ENCODE results near the gene CTSZ.
A peak's percentile ranks its signal among the peaks of the same experiment; 100 is the strongest.
"Not testable (repeated sequence)": the region's sequence is repeated elsewhere in the genome, so short reads cannot be mapped to it uniquely, and the experiment has no call there.

CTSZ gene

GRCh38 chr20:59013031-59013951 lies 6.2 kb upstream of the CTSZ start:
- no peak for DNase-seq

- not testable (repeated sequence) for DNase-seq
Measured at GRCh38 chr20:59011874-59012157, 4.8 kb upstream of the CTSZ start.

- peak; percentile 91 for DNase-seq
Measured at GRCh38 chr20:59010995-59011873, 4.2 kb upstream of the CTSZ start.

GRCh38 chr20:59010321-59010994 lies 3.4 kb upstream of the CTSZ start:
- DNase-seq: peak; percentile 83

GRCh38 chr20:59008715-59009336 lies 1.8 kb upstream of the CTSZ start:
- no peak for DNase-seq

GRCh38 chr20:59007665-59008511 lies 834 bp upstream of the CTSZ start:
- DNase-seq: no peak

- DNase-seq: no peak
Measured at GRCh38 chr20:59006167-59006863, 739 bp downstream of the CTSZ start.

GRCh38 chr20:59005523-59006166 lies 1.4 kb downstream of the CTSZ start:
- no peak for DNase-seq

- DNase-seq: no peak
Measured at GRCh38 chr20:59004763-59005522, 2.1 kb downstream of the CTSZ start.

GRCh38 chr20:59004493-59004762 lies 2.6 kb downstream of the CTSZ start:
- no peak for DNase-seq

GRCh38 chr20:59003836-59004492 lies 3.1 kb downstream of the CTSZ start:
- DNase-seq: no peak

- no peak for DNase-seq
Measured at GRCh38 chr20:59002874-59003399, 4.1 kb downstream of the CTSZ start.

- DNase-seq: no peak
Measured at GRCh38 chr20:59002388-59002787, 4.7 kb downstream of the CTSZ start.

GRCh38 chr20:59001449-59002171 lies 5.4 kb downstream of the CTSZ start:
- no peak for DNase-seq

GRCh38 chr20:59001068-59001448 lies 6.0 kb downstream of the CTSZ start:
- no peak for DNase-seq

GRCh38 chr20:59000326-59000725 lies 6.7 kb downstream of the CTSZ start:
- DNase-seq: no peak

- no peak for DNase-seq
Measured at GRCh38 chr20:58998656-58999055, 8.4 kb downstream of the CTSZ start.

- no peak for DNase-seq
Measured at GRCh38 chr20:58997141-58997770, 9.8 kb downstream of the CTSZ start.

All from NCI-H226 (cell line).